Glomerular visceral epithelial cell (primary cell): ENCODE measurements around the gene SRPRA.

Experiments
- DNase-seq: peaks from one replicate; pipeline ENCODE4 v3.0.0-alpha.2; 2016; ENCODE audit errors: extremely low spot score

The SRPRA gene

GRCh38 chr11:126231725-126232459 lies 36.8 kb downstream of the SRPRA start:
- DNase-seq = no peak

GRCh38 chr11:126229858-126230540 lies 38.7 kb downstream of the SRPRA start:
- no peak for DNase-seq

- DNase-seq = no peak
These were observed 42.2 kb downstream of the SRPRA start for GRCh38 chr11:126226334-126227084.

GRCh38 chr11:126225295-126225665 lies 43.4 kb downstream of the SRPRA start:
- no peak for DNase-seq

- DNase-seq = no peak
These were observed 43.9 kb downstream of the SRPRA start for GRCh38 chr11:126224647-126225294.

GRCh38 chr11:126219547-126219946 lies 49.1 kb downstream of the SRPRA start:
- no peak for DNase-seq

- no peak for DNase-seq
These were observed 51.2 kb downstream of the SRPRA start for GRCh38 chr11:126217491-126217890.

GRCh38 chr11:126216526-126217305 lies 52.0 kb downstream of the SRPRA start:
- no peak for DNase-seq

GRCh38 chr11:126214841-126215240 lies 53.9 kb downstream of the SRPRA start:
- DNase-seq = no peak

- DNase-seq = no peak
These were observed 54.3 kb downstream of the SRPRA start for GRCh38 chr11:126214441-126214840.
